WERI-Rb-1 (cell line): ENCODE data around the gene AK3.

ENCODE experiments used
- DNase-seq: peaks from one replicate; pipeline ENCODE4 v3.0.0-alpha.2; 2020
- H3K27ac ChIP-seq: fragments of 250-450 bp; sonication (Bioruptor Pico); 2 replicates; pipeline ENCODE4 v1.5.1; 2020; ENCODE audit warnings: mild to moderate bottlenecking, moderate library complexity
- H3K27me3 ChIP-seq: fragments of 250-450 bp; sonication (Bioruptor Pico); 2 replicates; pipeline ENCODE4 v1.5.1; 2021; ENCODE audit warnings: mild to moderate bottlenecking, low read depth, moderate library complexity; ENCODE audit not compliant: insufficient read depth, severe bottlenecking
- H3K36me3 ChIP-seq: fragments of 250-450 bp; sonication (Bioruptor Pico); 2 replicates; pipeline ENCODE4 v1.5.1; 2020; ENCODE audit warnings: mild to moderate bottlenecking, moderate library complexity
- H3K4me3 ChIP-seq: 2 replicates; pipeline ENCODE4 v1.5.1; 2011; ENCODE audit warnings: low read depth, mild to moderate bottlenecking, control low read depth, low read length
- H3K9me3 ChIP-seq: fragments of 250-450 bp; sonication (Bioruptor Pico); 2 replicates; pipeline ENCODE4 v1.5.1; 2021; ENCODE audit warnings: mild to moderate bottlenecking, moderate library complexity; ENCODE audit not compliant: severe bottlenecking
- TF ChIP-seq, protein P1 (sequence below): IDR thresholded peaks from 2 replicates; pipeline ENCODE4 v1.5.1; 2011; ENCODE audit warnings: low read depth, mild to moderate bottlenecking, control low read depth, inconsistent platforms, low read length

Gene AK3

GRCh38 chr9:4743131-4743875 is 2.3 kb upstream of the AK3 start:
- H3K4me3 ChIP-seq = no peak overlapping the region
- TF ChIP-seq, protein P1, sequence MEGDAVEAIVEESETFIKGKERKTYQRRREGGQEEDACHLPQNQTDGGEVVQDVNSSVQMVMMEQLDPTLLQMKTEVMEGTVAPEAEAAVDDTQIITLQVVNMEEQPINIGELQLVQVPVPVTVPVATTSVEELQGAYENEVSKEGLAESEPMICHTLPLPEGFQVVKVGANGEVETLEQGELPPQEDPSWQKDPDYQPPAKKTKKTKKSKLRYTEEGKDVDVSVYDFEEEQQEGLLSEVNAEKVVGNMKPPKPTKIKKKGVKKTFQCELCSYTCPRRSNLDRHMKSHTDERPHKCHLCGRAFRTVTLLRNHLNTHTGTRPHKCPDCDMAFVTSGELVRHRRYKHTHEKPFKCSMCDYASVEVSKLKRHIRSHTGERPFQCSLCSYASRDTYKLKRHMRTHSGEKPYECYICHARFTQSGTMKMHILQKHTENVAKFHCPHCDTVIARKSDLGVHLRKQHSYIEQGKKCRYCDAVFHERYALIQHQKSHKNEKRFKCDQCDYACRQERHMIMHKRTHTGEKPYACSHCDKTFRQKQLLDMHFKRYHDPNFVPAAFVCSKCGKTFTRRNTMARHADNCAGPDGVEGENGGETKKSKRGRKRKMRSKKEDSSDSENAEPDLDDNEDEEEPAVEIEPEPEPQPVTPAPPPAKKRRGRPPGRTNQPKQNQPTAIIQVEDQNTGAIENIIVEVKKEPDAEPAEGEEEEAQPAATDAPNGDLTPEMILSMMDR = no peak
- H3K9me3 ChIP-seq = no peaks in the 10 kb centered on the region
- H3K27ac ChIP-seq = 0 out of 2 replicates have a peak overlapping the region, but pooled peaks have one; percentile 11
- peaks cover 2% of the 10 kb centered on the region; the same call in 1 of the 2 replicates for H3K36me3 ChIP-seq
- no peaks in the 10 kb centered on the region for H3K27me3 ChIP-seq
- no peak for DNase-seq

DNA sequence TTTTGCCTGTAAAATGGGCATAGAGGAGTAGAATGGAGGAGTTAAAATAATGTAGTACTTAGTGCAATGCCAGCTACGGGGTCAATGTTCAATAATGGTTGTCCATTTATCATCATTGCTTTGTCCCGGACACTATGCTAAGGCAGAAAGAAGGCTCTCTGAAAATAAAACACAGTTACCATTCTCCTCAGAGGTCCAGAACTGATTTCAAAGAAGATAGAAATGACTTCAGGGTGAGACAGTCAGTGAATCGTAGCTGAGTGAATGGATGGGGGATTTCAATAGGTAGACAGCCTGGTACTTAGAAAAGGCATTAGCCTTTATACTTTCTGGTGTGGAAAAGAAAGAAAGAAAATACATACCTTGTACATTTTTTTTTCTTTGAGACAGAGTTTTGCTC is 1.2 kb upstream of the AK3 start:
- Histone ChIP-seq H3K4me3 (no peak overlapping the region), H3K27ac (no peak overlapping the region), H3K27me3 (no peaks in the 10 kb centered on the region), H3K36me3 (peaks cover 6% of the 10 kb centered on the region; the same call in 1 of the 2 replicates), H3K9me3 (no peaks in the 10 kb centered on the region)
- DNase-seq = no peak
- TF ChIP-seq, protein P1 = no peak

DNA sequence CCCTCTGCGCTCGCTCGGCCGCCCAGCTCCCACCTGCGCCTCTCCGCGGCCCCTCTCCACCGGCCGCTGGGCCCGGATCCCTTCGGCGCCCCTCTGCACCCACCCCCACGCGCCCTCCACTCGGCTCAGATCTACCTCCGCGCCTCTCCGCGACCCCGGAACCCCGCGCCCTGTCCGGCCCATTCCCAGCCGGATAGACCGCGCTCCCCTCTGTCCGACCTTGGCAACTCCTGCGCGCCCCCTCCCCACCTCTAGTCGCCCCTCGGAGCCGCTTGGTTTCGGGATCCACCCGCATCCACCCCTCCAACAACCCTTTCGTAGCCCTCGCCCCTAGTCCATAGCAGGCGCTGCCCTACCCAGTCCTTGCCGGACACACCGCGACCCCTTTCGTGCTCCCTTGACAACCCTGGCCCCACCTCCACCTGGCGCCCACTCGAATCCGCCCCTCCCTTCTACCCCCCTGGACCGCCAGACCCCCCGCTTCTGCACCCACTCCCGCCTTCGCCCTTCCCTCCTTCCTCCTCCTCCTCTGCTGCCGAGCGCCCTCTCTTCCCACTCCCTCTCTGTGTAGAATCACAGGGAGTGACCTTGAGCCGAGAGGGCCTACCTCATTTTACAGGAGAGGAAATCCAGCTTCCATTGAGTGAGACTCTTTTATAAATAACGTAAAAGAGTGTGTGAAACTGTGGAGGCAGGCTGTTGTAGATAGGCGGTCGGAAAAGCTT is 525 bp upstream of the AK3 start:
- Histone ChIP-seq H3K4me3 (peak overlapping the region; percentile 50), H3K36me3 (peaks cover 6% of the 10 kb centered on the region; the same call in 1 of the 2 replicates), H3K27ac (peak overlapping the region; percentile 62), H3K9me3 (no peaks in the 10 kb centered on the region), H3K27me3 (no peaks in the 10 kb centered on the region)
- TF ChIP-seq, protein P1 = no peak
- DNase-seq = no peak

GRCh38 chr9:4740388-4740637 is 689 bp downstream of the AK3 start:
- Histone ChIP-seq H3K27me3 (no peaks in the 10 kb centered on the region), H3K9me3 (no peaks in the 10 kb centered on the region), H3K36me3 (peaks cover 6% of the 10 kb centered on the region; the same call in 1 of the 2 replicates), H3K27ac (peak overlapping the region; percentile 71), H3K4me3 (peak overlapping the region; percentile 95)
- TF ChIP-seq, protein P1 = no peak
- no peak for DNase-seq

DNA sequence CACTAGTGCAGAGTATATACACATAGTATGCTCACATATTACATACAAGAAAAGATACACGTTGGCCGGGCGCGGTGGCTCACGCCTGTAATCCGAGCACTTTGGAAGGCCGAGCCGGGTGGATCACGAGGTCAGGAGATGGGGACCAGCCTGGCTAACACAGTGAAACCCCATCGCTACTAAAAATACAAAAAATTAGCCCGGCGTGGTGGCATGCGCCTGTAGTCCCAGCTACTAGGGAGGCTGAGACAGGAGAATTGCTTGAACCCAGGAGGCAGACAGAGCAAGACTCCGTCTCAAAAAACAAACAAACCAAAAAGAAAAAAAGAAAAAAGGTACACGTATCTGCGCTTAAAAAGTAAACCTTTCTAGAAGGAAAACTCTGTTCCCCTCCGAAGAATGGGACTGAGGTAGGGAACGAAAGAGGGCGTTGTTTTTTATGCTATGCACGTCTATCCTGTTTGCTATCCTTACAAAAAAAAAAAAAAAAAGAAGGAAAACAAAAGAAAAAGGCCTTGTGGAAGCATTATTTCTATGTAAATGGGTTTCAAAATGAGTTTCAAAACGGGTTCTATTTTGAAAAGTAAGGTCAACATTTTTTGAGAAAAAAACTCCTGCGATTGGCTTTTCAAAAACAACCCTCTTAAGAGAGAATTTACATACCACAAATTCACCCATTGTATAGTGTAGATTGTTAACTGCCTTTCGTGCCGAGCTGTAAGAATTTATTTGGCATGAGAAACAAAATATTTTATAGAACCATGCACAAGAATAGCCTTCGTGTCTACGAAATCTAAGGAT is 1.2 kb downstream of the AK3 start:
- TF ChIP-seq, protein P1 = no peak
- no peak for DNase-seq
- H3K27ac ChIP-seq = peak overlapping the region; percentile 71

More for the DNA sequence above, 1.2 kb downstream of the AK3 start:
- H3K27me3 ChIP-seq = no peaks in the 10 kb centered on the region
- H3K36me3 ChIP-seq = peaks cover 6% of the 10 kb centered on the region; the same call in 1 of the 2 replicates
- peak overlapping the region; percentile 95 for H3K4me3 ChIP-seq
- no peaks in the 10 kb centered on the region for H3K9me3 ChIP-seq
